BE2C (cell line): Measurements from ENCODE around the gene PIK3R5.

ENCODE experiments used
- DNase-seq: peaks from one replicate; pipeline ENCODE4 v3.0.0-alpha.2; 2020
- H3K27me3 ChIP-seq: fragments of 250-450 bp; sonication (Bioruptor Pico); 2 replicates; pipeline ENCODE4 v1.5.1; 2020; ENCODE audit warnings: mild to moderate bottlenecking
- H3K36me3 ChIP-seq: fragments of 250-450 bp; sonication (Bioruptor Pico); 2 replicates; pipeline ENCODE4 v1.5.1; 2020; ENCODE audit warnings: mild to moderate bottlenecking
- H3K4me1 ChIP-seq: fragments of 250-450 bp; sonication (Bioruptor Pico); 2 replicates; pipeline ENCODE4 v1.5.1; 2020
- H3K4me3 ChIP-seq: 2 replicates; pipeline ENCODE4 v1.5.1; 2011; ENCODE audit warnings: low read depth, low read length
- H3K9me3 ChIP-seq: fragments of 250-450 bp; sonication (Bioruptor Pico); 2 replicates; pipeline ENCODE4 v1.5.1; 2020
- TF ChIP-seq, protein P1 (sequence below): IDR thresholded peaks from 2 replicates; pipeline ENCODE4 v1.5.1; 2012; ENCODE audit warnings: mild to moderate bottlenecking, low read depth, low read length

The PIK3R5 gene

GRCh38 chr17:8890671-8891070 is 74.8 kb downstream of the PIK3R5 start:
- H3K27me3 ChIP-seq: no peaks in the 10 kb centered on the region
- no peak overlapping the region for H3K4me3 ChIP-seq
- no peaks in the 10 kb centered on the region for H3K4me1 ChIP-seq
- TF ChIP-seq, protein P1, sequence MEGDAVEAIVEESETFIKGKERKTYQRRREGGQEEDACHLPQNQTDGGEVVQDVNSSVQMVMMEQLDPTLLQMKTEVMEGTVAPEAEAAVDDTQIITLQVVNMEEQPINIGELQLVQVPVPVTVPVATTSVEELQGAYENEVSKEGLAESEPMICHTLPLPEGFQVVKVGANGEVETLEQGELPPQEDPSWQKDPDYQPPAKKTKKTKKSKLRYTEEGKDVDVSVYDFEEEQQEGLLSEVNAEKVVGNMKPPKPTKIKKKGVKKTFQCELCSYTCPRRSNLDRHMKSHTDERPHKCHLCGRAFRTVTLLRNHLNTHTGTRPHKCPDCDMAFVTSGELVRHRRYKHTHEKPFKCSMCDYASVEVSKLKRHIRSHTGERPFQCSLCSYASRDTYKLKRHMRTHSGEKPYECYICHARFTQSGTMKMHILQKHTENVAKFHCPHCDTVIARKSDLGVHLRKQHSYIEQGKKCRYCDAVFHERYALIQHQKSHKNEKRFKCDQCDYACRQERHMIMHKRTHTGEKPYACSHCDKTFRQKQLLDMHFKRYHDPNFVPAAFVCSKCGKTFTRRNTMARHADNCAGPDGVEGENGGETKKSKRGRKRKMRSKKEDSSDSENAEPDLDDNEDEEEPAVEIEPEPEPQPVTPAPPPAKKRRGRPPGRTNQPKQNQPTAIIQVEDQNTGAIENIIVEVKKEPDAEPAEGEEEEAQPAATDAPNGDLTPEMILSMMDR: no peak
- no peaks in the 10 kb centered on the region for H3K9me3 ChIP-seq
- no peak for DNase-seq
- no peaks in the 10 kb centered on the region for H3K36me3 ChIP-seq

GRCh38 chr17:8889458-8890210 is 75.9 kb downstream of the PIK3R5 start:
- no peaks in the 10 kb centered on the region for H3K36me3 ChIP-seq
- no peak for DNase-seq
- TF ChIP-seq, protein P1: no peak
- no peak overlapping the region for H3K4me3 ChIP-seq
- no peaks in the 10 kb centered on the region for H3K4me1 ChIP-seq
- no peaks in the 10 kb centered on the region for H3K9me3 ChIP-seq
- H3K27me3 ChIP-seq: no peaks in the 10 kb centered on the region

- no peaks in the 10 kb centered on the region for H3K4me1 ChIP-seq
- no peaks in the 10 kb centered on the region for H3K36me3 ChIP-seq
- TF ChIP-seq, protein P1: no peak
- no peak overlapping the region for H3K4me3 ChIP-seq
- H3K27me3 ChIP-seq: no peaks in the 10 kb centered on the region
- no peak for DNase-seq
- H3K9me3 ChIP-seq: no peaks in the 10 kb centered on the region
Observed at GRCh38 chr17:8888704-8889302, 76.7 kb downstream of the PIK3R5 start.

DNA sequence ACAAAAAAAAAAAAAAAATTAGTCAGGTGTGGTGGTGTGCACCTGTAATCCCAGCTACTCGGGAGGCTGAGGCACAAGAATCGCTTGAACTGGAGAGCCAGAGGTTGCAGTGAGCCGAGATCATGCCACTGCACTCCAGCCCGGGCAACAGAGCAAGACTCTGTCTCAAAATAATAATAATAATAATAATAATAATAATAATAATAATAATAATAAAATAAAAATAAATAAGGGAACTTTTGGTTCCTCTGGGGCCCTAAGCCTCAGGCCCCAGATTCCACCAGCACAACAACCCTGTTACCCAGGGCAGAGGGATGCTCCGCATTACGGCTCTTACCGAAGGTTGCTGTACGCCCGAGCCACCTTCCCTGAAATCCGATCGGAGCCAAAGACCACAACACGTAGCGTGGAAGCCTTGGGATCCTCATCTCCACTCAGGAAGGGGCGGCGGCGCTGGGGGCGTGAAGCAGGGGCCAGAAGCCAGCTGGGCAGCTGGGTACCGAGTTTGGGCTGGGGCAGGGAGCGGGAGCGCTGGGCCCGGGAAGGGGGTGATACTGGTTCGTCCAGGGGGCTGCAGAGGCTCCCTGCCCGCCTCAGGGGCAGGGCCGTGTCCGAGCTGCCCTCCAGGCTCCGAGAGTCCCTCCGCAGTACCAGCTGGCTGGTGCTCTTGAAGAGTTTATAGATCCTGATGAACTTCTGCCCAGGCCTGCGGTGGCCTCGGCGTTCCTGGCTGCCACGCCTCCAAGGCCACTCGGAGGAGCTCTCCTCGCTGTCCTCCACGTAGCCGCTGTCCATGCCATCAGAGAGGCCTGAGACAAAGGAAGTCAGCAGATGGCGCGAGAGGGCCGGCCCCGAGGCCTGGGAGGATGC is 77.4 kb downstream of the PIK3R5 start:
- no peaks in the 10 kb centered on the region for H3K36me3 ChIP-seq
- H3K4me1 ChIP-seq: no peaks in the 10 kb centered on the region
- H3K27me3 ChIP-seq: no peaks in the 10 kb centered on the region
- no peak for DNase-seq
- no peaks in the 10 kb centered on the region for H3K9me3 ChIP-seq
- H3K4me3 ChIP-seq: no peak overlapping the region
- TF ChIP-seq, protein P1: no peak

- Histone ChIP-seq H3K9me3 (no peaks in the 10 kb centered on the region), H3K4me1 (no peaks in the 10 kb centered on the region), H3K27me3 (no peaks in the 10 kb centered on the region), H3K4me3 (no peak overlapping the region), H3K36me3 (no peaks in the 10 kb centered on the region)
- DNase-seq: no peak
- TF ChIP-seq, protein P1: no peak
Observed at GRCh38 chr17:8887301-8887700, 78.2 kb downstream of the PIK3R5 start.
